Measurements from ENCODE around the gene ADCY9. TPM values are rescaled to one million over a fixed set of nuclear protein-coding genes. Genes with fewer than 3 reads are reported as not detected.
"Not testable (repeated sequence)": the region's sequence is repeated elsewhere in the genome, so short reads cannot be mapped to it uniquely, and the experiment has no call there.

The ADCY9 gene
- total RNA-seq, 1 experiment from 2014 or later = 9.8 TPM

- H3K9ac ChIP-seq (ENCODE audit: low read length) = no peak overlapping the region
- H3K4me2 ChIP-seq (ENCODE audit: low read length) = no peak overlapping the region
- ATAC-seq (no peak), DNase-seq (ENCODE audit: low read depth, low spot score) (no peak)
- RAD21 ChIA-PET (ENCODE audit: low non-redundant PET in 1 of 2, low total read pairs in 2 of 2, uncharacterized antibody in 2 of 2, unreplicated experiment in 2 of 2) = no interaction called here
- no peak overlapping the region for H2AFZ ChIP-seq (ENCODE audit: low read depth, low read length, poor library complexity, severe bottlenecking)
- intact Hi-C loops (cut with micrococcal nuclease) = no loop called here
- no peaks in the 10 kb centered on the region for H3K27me3 ChIP-seq (ENCODE audit: insufficient read depth, low read length)
- no TSS peak for BruUV-seq (replicated peaks)
- no peaks in the 10 kb centered on the region for H4K20me1 ChIP-seq (ENCODE audit: insufficient read depth)
- POLR2A ChIA-PET = no interaction called here
- H3K4me1 ChIP-seq (ENCODE audit: control insufficient read depth in 1 of 2, insufficient read depth in 2 of 2, low read length in 2 of 2) = peaks cover 0 to 10% of the 10 kb centered on the region in 2 experiments; a peak in 2 of 4 replicates
- no peak overlapping the region for H3K27ac ChIP-seq (ENCODE audit: low read depth, low read length)
- no peaks in the 10 kb centered on the region for H3K36me3 ChIP-seq (ENCODE audit: control insufficient read depth in 1 of 2, insufficient read depth in 2 of 2, low read length in 2 of 2)
- CTCF ChIA-PET = interaction anchor here (0.7 kb wide), 1 partner anchor 571 kb away, joined by 3 read pairs; no protein-coding TSS in a partner anchor
- TF ChIP-seq CBX3 (IDR thresholded peaks at IDR 0.05; ENCODE audit: low read depth) (no peak), ELF1 (IDR thresholded peaks at IDR 0.05; ENCODE audit: borderline replicate concordance, low read depth) (no peak)
- no peaks in the 10 kb centered on the region for H3K79me2 ChIP-seq (ENCODE audit: insufficient read depth, low read length)
- H3K9me3 ChIP-seq (ENCODE audit: control insufficient read depth in 1 of 2, insufficient read depth in 1 of 2, low read depth in 1 of 2, low read length in 2 of 2) = no peaks in the 10 kb centered on the region
- no peak overlapping the region for H3K4me3 ChIP-seq (replicated peaks in 1 of 2; ENCODE audit: low read depth in 1 of 2, low read length in 2 of 2)
- H3K9me2 ChIP-seq (ENCODE audit: insufficient read depth) = no peaks in the 10 kb centered on the region
These were observed 181.6 kb downstream of the ADCY9 start for GRCh38 chr16:3934491-3935181.

GRCh38 chr16:3927147-3927546 is 189.1 kb downstream of the ADCY9 start:
- RAD21 ChIA-PET (ENCODE audit: low non-redundant PET in 1 of 2, low total read pairs in 2 of 2, uncharacterized antibody in 2 of 2, unreplicated experiment in 2 of 2); intact Hi-C loops (cut with micrococcal nuclease); H3K4me2 ChIP-seq (ENCODE audit: low read length); H3K79me2 ChIP-seq (ENCODE audit: insufficient read depth, low read length); CTCF ChIA-PET; H3K27me3 ChIP-seq (ENCODE audit: insufficient read depth, low read length); H3K27ac ChIP-seq (ENCODE audit: low read depth, low read length); H3K9ac ChIP-seq (ENCODE audit: low read length); H3K4me3 ChIP-seq (replicated peaks in 1 of 2; ENCODE audit: low read depth in 1 of 2, low read length in 2 of 2); BruUV-seq (replicated peaks); H2AFZ ChIP-seq (ENCODE audit: low read depth, low read length, poor library complexity, severe bottlenecking); H3K36me3 ChIP-seq (ENCODE audit: control insufficient read depth in 1 of 2, insufficient read depth in 2 of 2, low read length in 2 of 2); ATAC-seq; H3K4me1 ChIP-seq (ENCODE audit: control insufficient read depth in 1 of 2, insufficient read depth in 2 of 2, low read length in 2 of 2); DNase-seq (ENCODE audit: low read depth, low spot score); POLR2A ChIA-PET; H3K9me3 ChIP-seq (ENCODE audit: control insufficient read depth in 1 of 2, insufficient read depth in 1 of 2, low read depth in 1 of 2, low read length in 2 of 2); H4K20me1 ChIP-seq (ENCODE audit: insufficient read depth); H3K9me2 ChIP-seq (ENCODE audit: insufficient read depth): not testable (repeated sequence)

Measured in HCT116 (cell line).